Neural progenitor cell (in vitro differentiated cells): ENCODE measurements around the gene RPS16.

Experiments
- EZH2 ChIP-seq: fragments of 200-600 bp; sonication (generic); IDR thresholded peaks from 2 replicates; pipeline ENCODE4 v1.6.1; 2017; ENCODE audit warnings: antibody characterized with exemption, mild to moderate bottlenecking, moderate library complexity
- EZH2phosphoT487 ChIP-seq: fragments of 200-600 bp; sonication (generic); IDR thresholded peaks from 2 replicates; pipeline ENCODE4 v1.6.1; 2017; ENCODE audit warnings: antibody characterized with exemption
- TF ChIP-seq, protein P1 (sequence below): fragments of 200-600 bp; sonication (generic); IDR thresholded peaks from 2 replicates; pipeline ENCODE4 v1.5.1; 2017; ENCODE audit warnings: antibody characterized with exemption, mild to moderate bottlenecking

- TF ChIP-seq EZH2phosphoT487, result no peak
- no peak for TF ChIP-seq EZH2
- TF ChIP-seq, protein P1, sequence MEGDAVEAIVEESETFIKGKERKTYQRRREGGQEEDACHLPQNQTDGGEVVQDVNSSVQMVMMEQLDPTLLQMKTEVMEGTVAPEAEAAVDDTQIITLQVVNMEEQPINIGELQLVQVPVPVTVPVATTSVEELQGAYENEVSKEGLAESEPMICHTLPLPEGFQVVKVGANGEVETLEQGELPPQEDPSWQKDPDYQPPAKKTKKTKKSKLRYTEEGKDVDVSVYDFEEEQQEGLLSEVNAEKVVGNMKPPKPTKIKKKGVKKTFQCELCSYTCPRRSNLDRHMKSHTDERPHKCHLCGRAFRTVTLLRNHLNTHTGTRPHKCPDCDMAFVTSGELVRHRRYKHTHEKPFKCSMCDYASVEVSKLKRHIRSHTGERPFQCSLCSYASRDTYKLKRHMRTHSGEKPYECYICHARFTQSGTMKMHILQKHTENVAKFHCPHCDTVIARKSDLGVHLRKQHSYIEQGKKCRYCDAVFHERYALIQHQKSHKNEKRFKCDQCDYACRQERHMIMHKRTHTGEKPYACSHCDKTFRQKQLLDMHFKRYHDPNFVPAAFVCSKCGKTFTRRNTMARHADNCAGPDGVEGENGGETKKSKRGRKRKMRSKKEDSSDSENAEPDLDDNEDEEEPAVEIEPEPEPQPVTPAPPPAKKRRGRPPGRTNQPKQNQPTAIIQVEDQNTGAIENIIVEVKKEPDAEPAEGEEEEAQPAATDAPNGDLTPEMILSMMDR, result no peak
These were observed 22.4 kb downstream of the RPS16 start for GRCh38 chr19:39413272-39413910.
